Keratinocyte (primary cell): ENCODE measurements around the gene TSPAN18. TPM values are rescaled to one million over a fixed set of nuclear protein-coding genes. Genes with fewer than 3 reads are reported as not detected.

Source experiments
- DNase-seq: peaks from one replicate; pipeline ENCODE4 v3.0.0-alpha.2; 2011; ENCODE audit warnings: low read depth, missing footprints, low spot score
- FAIRE-seq: peaks from 2 replicates; lab custom pipeline; 2011; peaks lifted over from hg19 to GRCh38; lab: Jason Lieb, UNC
- H2AFZ ChIP-seq: 2 replicates; pipeline ENCODE4 v1.6.0; 2012; ENCODE audit warnings: low read length, control low read depth, inconsistent platforms; ENCODE audit not compliant: control insufficient read depth
- H3K27ac ChIP-seq: 2 replicates; pipeline ENCODE4 v1.5.1; 2011; ENCODE audit warnings: low read length; ENCODE audit not compliant: control insufficient read depth, insufficient read depth
- H3K27me3 ChIP-seq: 3 replicates; pipeline ENCODE4 v1.6.0; 2011; ENCODE audit warnings: low read length; ENCODE audit not compliant: control insufficient read depth, insufficient read depth; ENCODE audit errors: extremely low read depth
- H3K36me3 ChIP-seq, 2 experiments: 2 replicates in 1 of 2; 3 replicates in 1 of 2; pipeline ENCODE4 v1.5.1; 2011; ENCODE audit warnings: low read length in 2 of 2, mild to moderate bottlenecking in 1 of 2; ENCODE audit not compliant: control insufficient read depth in 2 of 2, insufficient read depth in 2 of 2; ENCODE audit errors: extremely low read depth in 1 of 2
- H3K4me1 ChIP-seq: 3 replicates; pipeline ENCODE4 v1.5.1; 2011; ENCODE audit warnings: low read length; ENCODE audit not compliant: control insufficient read depth, insufficient read depth; ENCODE audit errors: extremely low read depth
- H3K4me2 ChIP-seq: 3 replicates; pipeline ENCODE4 v1.6.0; 2011; ENCODE audit warnings: low read depth, low read length; ENCODE audit not compliant: control insufficient read depth, insufficient read depth; ENCODE audit errors: extremely low read depth
- H3K4me3 ChIP-seq, 3 experiments: fragments of 200-600 bp in 1 of 3; sonication (generic) in 1 of 3; 2 replicates in 2 of 3; 3 replicates in 1 of 3; pipeline ENCODE4 v1.5.1; 2011 to 2016; ENCODE audit warnings: low read length in 3 of 3, mild to moderate bottlenecking in 3 of 3, control low read depth in 2 of 3, inconsistent platforms in 1 of 3, low read depth in 1 of 3, mixed read lengths in 1 of 3, mixed run types in 1 of 3, moderate library complexity in 1 of 3; ENCODE audit not compliant: control insufficient read depth in 2 of 3, insufficient read depth in 2 of 3; ENCODE audit errors: extremely low read depth in 1 of 3
- H3K79me2 ChIP-seq: 2 replicates; pipeline ENCODE4 v1.6.0; 2012; ENCODE audit warnings: low read length; ENCODE audit not compliant: control insufficient read depth, insufficient read depth
- H3K9ac ChIP-seq: 3 replicates; pipeline ENCODE4 v1.6.0; 2011; ENCODE audit warnings: low read length; ENCODE audit not compliant: control insufficient read depth, insufficient read depth; ENCODE audit errors: extremely low read depth
- H3K9me1 ChIP-seq: 3 replicates; pipeline ENCODE4 v1.6.0; 2011; ENCODE audit warnings: low read length; ENCODE audit not compliant: control insufficient read depth, insufficient read depth; ENCODE audit errors: extremely low read depth
- H3K9me3 ChIP-seq: 2 replicates; pipeline ENCODE4 v1.5.1; 2012; ENCODE audit warnings: low read depth, low read length; ENCODE audit not compliant: control insufficient read depth
- H4K20me1 ChIP-seq: 3 replicates; pipeline ENCODE4 v1.6.0; 2011; ENCODE audit warnings: low read length; ENCODE audit not compliant: control insufficient read depth, insufficient read depth; ENCODE audit errors: extremely low read depth
- CTCF ChIP-seq, 3 experiments: IDR thresholded peaks in 1 of 3; conservative IDR thresholded peaks in 1 of 3; optimal IDR thresholded peaks in 1 of 3; 2 replicates in 2 of 3; 3 replicates in 1 of 3; pipeline versions ENCODE3 to v1.5.1; 2011; ENCODE audit warnings: low read length in 3 of 3, mild to moderate bottlenecking in 3 of 3, moderate library complexity in 2 of 3, control low read depth in 1 of 3, inconsistent platforms in 1 of 3; ENCODE audit not compliant: insufficient read depth in 2 of 3; ENCODE audit errors: extremely low read depth in 1 of 3
- EZH2 ChIP-seq: IDR thresholded peaks from one replicate; pipeline ENCODE4 v1.6.1; 2012; ENCODE audit warnings: inconsistent platforms, mild to moderate bottlenecking, low read length, moderate library complexity
- dilution Hi-C: fragments of 300-500 bp; cut with MboI; formaldehyde crosslinking; loops from one replicate; pipeline ENCODE4 v1.7.0; 2020; ENCODE audit warnings: low sequenced_read_pairs; ENCODE audit not compliant: extremely low pct_ligation_motif_present
- polyA plus RNA-seq, 5 experiments: library from polyadenylated mRNA; depleted of rRNA in 3 of 5; stranded (reverse) in 3 of 5; stranded (forward) in 1 of 5; unstranded in 1 of 5; fragments of >200 nt; gene quantifications; 1 replicate in 1 of 5; 2 replicates in 3 of 5; 3 replicates in 1 of 5; pipeline versions ENCODE4 v1.2.1 to v1.2.3, GENCODE V29; 2011 to 2012; ENCODE audit warnings: missing spikeins in 2 of 5, low read depth in 1 of 5, low replicate concordance in 1 of 5

TSPAN18 gene
- polyA plus RNA-seq, 1 donor (not counting 4 experiments of a cell fraction or from before 2014, with no cell fraction given), result not detected

- peaks cover 11% of the 10 kb centered on the region for H3K27me3 ChIP-seq
- H3K9ac ChIP-seq, result no peak overlapping the region
- no peaks in the 10 kb centered on the region for H3K4me1 ChIP-seq
- H4K20me1 ChIP-seq, result no peaks in the 10 kb centered on the region
- dilution Hi-C loops, result no loop called here
- H3K4me3 ChIP-seq, result no peak overlapping the region
- no peak overlapping the region for H3K4me2 ChIP-seq
- H3K36me3 ChIP-seq, result no peaks in the 10 kb centered on the region
- no peak for TF ChIP-seq CTCF (optimal IDR thresholded peaks at IDR 0.05 in 1 of 3, IDR thresholded peaks at IDR 0.05 in 1 of 3, conservative IDR thresholded peaks at IDR 0.05 in 1 of 3; ENCODE audit: extremely low read depth in 1 of 3, insufficient read depth in 2 of 3, low read length in 3 of 3)
- no peak for TF ChIP-seq EZH2
- no peak overlapping the region for H2AFZ ChIP-seq
- no peaks in the 10 kb centered on the region for H3K9me3 ChIP-seq
- H3K9me1 ChIP-seq, result no peaks in the 10 kb centered on the region
- DNase-seq, result no peak
- FAIRE-seq, result no peak
- H3K79me2 ChIP-seq, result no peaks in the 10 kb centered on the region
- H3K27ac ChIP-seq, result no peak overlapping the region
Observed at GRCh38 chr11:44718057-44718456, 8.7 kb upstream of the TSPAN18 start.

- Histone ChIP-seq H3K9me1 (no peaks in the 10 kb centered on the region), H3K4me1 (no peaks in the 10 kb centered on the region), H3K27me3 (peaks cover 11% of the 10 kb centered on the region), H4K20me1 (no peaks in the 10 kb centered on the region), H3K79me2 (no peaks in the 10 kb centered on the region), H3K4me3 (no peak overlapping the region), H3K27ac (no peak overlapping the region), H3K9me3 (no peaks in the 10 kb centered on the region), H3K4me2 (no peak overlapping the region), H3K9ac (no peak overlapping the region), H3K36me3 (no peaks in the 10 kb centered on the region), H2AFZ (no peak overlapping the region)
- FAIRE-seq (no peak), DNase-seq (no peak)
- dilution Hi-C loops, result no loop called here
- TF ChIP-seq CTCF (optimal IDR thresholded peaks at IDR 0.05 in 1 of 3, IDR thresholded peaks at IDR 0.05 in 1 of 3, conservative IDR thresholded peaks at IDR 0.05 in 1 of 3; ENCODE audit: extremely low read depth in 1 of 3, insufficient read depth in 2 of 3, low read length in 3 of 3) (no peak), EZH2 (no peak)
Observed at GRCh38 chr11:44718612-44719390, 8.0 kb upstream of the TSPAN18 start.
